ENCODE measurements around the gene BICDL1. TPM values are rescaled to one million over a fixed set of nuclear protein-coding genes. Genes with fewer than 3 reads are reported as not detected.

The BICDL1 gene
- total RNA-seq, 6 donors from 2014 or later, result 10.5 to 21.0 (median 15.9) TPM

DNA sequence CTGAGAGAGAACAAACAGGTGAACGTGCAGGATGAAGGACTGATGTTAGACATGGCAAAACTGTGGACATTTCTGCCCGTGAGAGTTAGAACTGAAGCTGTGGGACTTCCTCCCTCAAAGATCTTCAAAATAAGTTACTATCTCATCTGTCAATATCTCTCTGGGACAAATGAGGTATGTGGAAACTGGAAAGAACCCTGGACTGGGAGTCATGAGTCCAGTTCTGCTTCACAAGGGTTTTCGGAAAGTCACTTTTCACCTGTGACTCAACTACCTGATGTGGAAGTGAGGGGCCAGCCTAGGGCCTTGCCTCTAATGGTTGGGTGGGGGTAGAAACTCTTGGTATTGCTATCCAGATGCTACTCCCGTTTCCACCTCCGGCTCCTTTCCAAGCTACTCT, 80.2 kb downstream of the BICDL1 start:
- Histone ChIP-seq H3K9me3 (no peaks in the 10 kb centered on the region), H3K27ac (no peak overlapping the region), H3K27me3 (no peaks in the 10 kb centered on the region), H3K4me1 (no peaks in the 10 kb centered on the region), H3K36me3 (no peaks in the 10 kb centered on the region), H3K4me3 (no peak overlapping the region)
- DNase-seq (no peak), ATAC-seq (ENCODE audit: low FRiP score in 2 of 2) (no peak)
- TF ChIP-seq POLR2AphosphoS5 (IDR thresholded peaks at IDR 0.05) (no peak), EP300 (IDR thresholded peaks at IDR 0.05) (no peak), POLR2A (IDR thresholded peaks at IDR 0.05) (no peak)
- TF ChIP-seq, protein P1, sequence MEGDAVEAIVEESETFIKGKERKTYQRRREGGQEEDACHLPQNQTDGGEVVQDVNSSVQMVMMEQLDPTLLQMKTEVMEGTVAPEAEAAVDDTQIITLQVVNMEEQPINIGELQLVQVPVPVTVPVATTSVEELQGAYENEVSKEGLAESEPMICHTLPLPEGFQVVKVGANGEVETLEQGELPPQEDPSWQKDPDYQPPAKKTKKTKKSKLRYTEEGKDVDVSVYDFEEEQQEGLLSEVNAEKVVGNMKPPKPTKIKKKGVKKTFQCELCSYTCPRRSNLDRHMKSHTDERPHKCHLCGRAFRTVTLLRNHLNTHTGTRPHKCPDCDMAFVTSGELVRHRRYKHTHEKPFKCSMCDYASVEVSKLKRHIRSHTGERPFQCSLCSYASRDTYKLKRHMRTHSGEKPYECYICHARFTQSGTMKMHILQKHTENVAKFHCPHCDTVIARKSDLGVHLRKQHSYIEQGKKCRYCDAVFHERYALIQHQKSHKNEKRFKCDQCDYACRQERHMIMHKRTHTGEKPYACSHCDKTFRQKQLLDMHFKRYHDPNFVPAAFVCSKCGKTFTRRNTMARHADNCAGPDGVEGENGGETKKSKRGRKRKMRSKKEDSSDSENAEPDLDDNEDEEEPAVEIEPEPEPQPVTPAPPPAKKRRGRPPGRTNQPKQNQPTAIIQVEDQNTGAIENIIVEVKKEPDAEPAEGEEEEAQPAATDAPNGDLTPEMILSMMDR (IDR thresholded peaks at IDR 0.05), result no peak
- 81 to 83% methylated on average over 5 of the region's 5 CpGs for WGBS, 2 donors

DNA sequence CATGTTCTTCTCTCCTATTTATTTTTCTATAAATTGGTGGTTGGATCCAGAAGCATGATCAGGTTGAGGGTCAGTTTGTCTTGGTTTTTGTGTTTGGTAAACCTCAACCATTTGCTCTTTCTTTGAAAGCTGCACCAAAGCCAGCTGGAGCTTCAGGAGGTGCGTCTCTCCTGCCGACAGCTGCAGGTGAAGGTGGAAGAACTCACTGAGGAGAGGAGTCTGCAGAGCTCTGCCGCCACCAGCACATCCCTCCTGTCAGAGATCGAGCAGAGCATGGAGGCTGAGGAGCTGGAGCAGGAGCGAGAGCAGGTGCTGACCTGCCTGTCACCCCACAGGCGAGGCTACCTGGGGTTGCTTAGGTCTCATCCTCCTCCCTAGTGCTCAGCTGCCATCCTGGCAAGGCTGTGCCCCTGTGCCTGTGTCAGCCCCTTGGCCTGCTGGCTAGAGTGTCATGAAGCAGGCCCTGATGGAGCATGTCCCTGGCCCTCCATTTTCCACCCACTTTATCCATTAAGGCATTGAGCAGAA, 82.5 kb downstream of the BICDL1 start:
- Histone ChIP-seq H3K27me3 (no peaks in the 10 kb centered on the region), H3K27ac (no peak overlapping the region), H3K36me3 (no peaks in the 10 kb centered on the region), H3K4me3 (no peak overlapping the region), H3K4me1 (no peaks in the 10 kb centered on the region), H3K9me3 (no peaks in the 10 kb centered on the region)
- TF ChIP-seq EP300 (IDR thresholded peaks at IDR 0.05), result no peak
- TF ChIP-seq POLR2AphosphoS5 (IDR thresholded peaks at IDR 0.05), result no peak
- TF ChIP-seq, protein P1 (IDR thresholded peaks at IDR 0.05), result no peak
- no peak for TF ChIP-seq POLR2A (IDR thresholded peaks at IDR 0.05)
- ATAC-seq (ENCODE audit: low FRiP score in 2 of 2) (no peak), DNase-seq (no peak)
- WGBS, 2 donors, result 94 to 100% methylated on average over 2 to 6 of the region's 6 CpGs

DNA sequence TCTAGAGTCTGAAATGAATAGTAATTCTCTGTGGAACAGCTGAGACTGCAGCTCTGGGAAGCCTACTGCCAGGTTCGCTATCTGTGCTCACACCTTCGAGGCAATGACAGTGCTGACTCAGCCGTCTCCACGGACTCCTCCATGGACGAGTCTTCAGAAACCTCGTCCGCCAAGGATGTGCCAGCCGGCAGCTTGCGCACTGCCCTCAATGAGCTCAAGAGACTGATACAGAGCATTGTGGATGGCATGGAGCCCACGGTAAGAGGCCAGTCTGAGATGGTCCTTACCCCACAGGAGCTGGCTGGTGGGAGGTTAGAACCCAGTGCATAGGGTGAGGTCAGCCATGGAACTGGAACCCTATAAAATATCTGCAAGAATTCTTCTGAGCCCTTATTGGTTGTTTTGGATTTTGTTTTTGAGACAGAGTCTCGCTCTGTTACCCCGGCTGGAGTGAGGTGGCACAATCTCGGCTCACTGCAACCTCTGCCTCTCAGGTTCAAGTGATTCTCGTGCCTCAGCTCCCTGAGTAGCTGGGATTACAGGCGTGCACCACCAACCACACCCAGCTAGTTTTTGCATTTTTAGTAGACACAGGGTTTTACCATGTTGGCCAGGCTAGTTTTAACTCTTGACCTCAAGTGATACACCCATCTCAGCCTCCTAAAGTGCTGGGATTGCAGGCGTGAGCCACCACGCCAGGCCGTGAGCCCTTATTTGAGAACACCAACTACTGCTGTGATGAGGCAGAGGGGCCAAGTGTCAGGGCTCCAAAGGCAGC, 83.6 kb downstream of the BICDL1 start:
- no peaks in the 10 kb centered on the region for H3K4me1 ChIP-seq
- H3K4me3 ChIP-seq, result no peak overlapping the region
- H3K27ac ChIP-seq, result no peak overlapping the region
- no peaks in the 10 kb centered on the region for H3K9me3 ChIP-seq
- no peaks in the 10 kb centered on the region for H3K27me3 ChIP-seq
- DNase-seq, result no peak
- no peaks in the 10 kb centered on the region for H3K36me3 ChIP-seq
- no peak for ATAC-seq (ENCODE audit: low FRiP score in 2 of 2)
- TF ChIP-seq EP300 (IDR thresholded peaks at IDR 0.05), result no peak
- TF ChIP-seq POLR2AphosphoS5 (IDR thresholded peaks at IDR 0.05), result no peak
- WGBS, 2 donors, result 89 to 94% methylated on average over 17 to 18 of the region's 18 CpGs

GRCh38 chr12:120075034-120075616, 86.1 kb downstream of the BICDL1 start:
- no peak for TF ChIP-seq EP300 (IDR thresholded peaks at IDR 0.05)
- TF ChIP-seq, protein P1 (IDR thresholded peaks at IDR 0.05), result no peak
- no peak for TF ChIP-seq POLR2A (IDR thresholded peaks at IDR 0.05)
- no peak for TF ChIP-seq POLR2AphosphoS5 (IDR thresholded peaks at IDR 0.05)
- WGBS, 2 donors, result 86 to 90% methylated on average over 7 of the region's 7 CpGs
- DNase-seq (no peak), ATAC-seq (ENCODE audit: low FRiP score in 2 of 2) (no peak)
- H3K4me3 ChIP-seq, result no peak overlapping the region
- no peaks in the 10 kb centered on the region for H3K36me3 ChIP-seq
- no peaks in the 10 kb centered on the region for H3K9me3 ChIP-seq
- peaks cover 0 to 3% (median 0%) of the 10 kb centered on the region in 4 donors for H3K4me1 ChIP-seq
- H3K27ac ChIP-seq, result no peak overlapping the region
- no peaks in the 10 kb centered on the region for H3K27me3 ChIP-seq

GRCh38 chr12:120076651-120077050, 87.6 kb downstream of the BICDL1 start:
- no peaks in the 10 kb centered on the region for H3K9me3 ChIP-seq
- no peak overlapping the region for H3K4me3 ChIP-seq
- H3K27ac ChIP-seq, result no peak overlapping the region
- no peak for TF ChIP-seq EP300 (IDR thresholded peaks at IDR 0.05)
- peaks cover 0 to 8% (median 0%) of the 10 kb centered on the region in 4 donors for H3K4me1 ChIP-seq
- DNase-seq, result no peak
- H3K27me3 ChIP-seq, result no peaks in the 10 kb centered on the region
- WGBS, 2 donors, result 90 to 95% methylated on average over 4 to 5 of the region's 6 CpGs
- no peak for ATAC-seq (ENCODE audit: low FRiP score in 2 of 2)
- H3K36me3 ChIP-seq, result no peaks in the 10 kb centered on the region

Measured in upper lobe of left lung (tissue), 6 donors.